ENCODE results near the gene RALGAPA1. TPM values are rescaled to one million over a fixed set of nuclear protein-coding genes. Genes with fewer than 3 reads are reported as not detected.

RALGAPA1 gene
- polyA plus RNA-seq, 1 of the 3 experiments (the other 2 are of a cell fraction) = 3.6 TPM

GRCh38 chr14:35742442-35742841 lies 66.7 kb downstream of the RALGAPA1 start:
- no peak overlapping the region for H3K27ac ChIP-seq (ENCODE audit: low read depth in 2 of 2, low read length in 1 of 2)
- no peak overlapping the region for H3K4me3 ChIP-seq (ENCODE audit: low read depth in 2 of 2, low read length in 1 of 2)
- H3K79me2 ChIP-seq (ENCODE audit: insufficient read depth) = no peaks in the 10 kb centered on the region
- H4K20me1 ChIP-seq (ENCODE audit: insufficient read depth) = no peaks in the 10 kb centered on the region
- no peaks in the 10 kb centered on the region for H3K27me3 ChIP-seq (ENCODE audit: insufficient read depth)
- H3K36me3 ChIP-seq (replicated peaks in 1 of 2; ENCODE audit: control insufficient read depth in 1 of 2, insufficient read depth in 2 of 2, low read length in 1 of 2) = peaks cover 11 to 40% of the 10 kb centered on the region in 2 experiments
- no peak overlapping the region for H3K4me2 ChIP-seq
- no peaks in the 10 kb centered on the region for H3K4me1 ChIP-seq (ENCODE audit: control insufficient read depth in 1 of 2, insufficient read depth in 2 of 2, low read depth in 1 of 2, low read length in 1 of 2)
- no peaks in the 10 kb centered on the region for H3F3A ChIP-seq (replicated peaks; ENCODE audit: insufficient read depth)
- H3K9ac ChIP-seq = no peak overlapping the region
- H3K9me3 ChIP-seq = no peaks in the 10 kb centered on the region
- TF ChIP-seq EZH2phosphoT487 (IDR thresholded peaks at IDR 0.05; ENCODE audit: borderline replicate concordance, low read depth) (no peak), FOXJ3 (CRISPR knock-in tag; IDR thresholded peaks at IDR 0.05) (no peak), POLR2AphosphoS5 (IDR thresholded peaks at IDR 0.05; ENCODE audit: low read depth, low read length) (no peak), IRF3 (IDR thresholded peaks at IDR 0.05; ENCODE audit: low read depth, low read length) (no peak), RXRA (IDR thresholded peaks at IDR 0.05; ENCODE audit: borderline replicate concordance, low read depth) (no peak), RFX5 (IDR thresholded peaks at IDR 0.05; ENCODE audit: low read length) (no peak), TEAD4 (IDR thresholded peaks at IDR 0.05; ENCODE audit: borderline replicate concordance, insufficient read depth) (no peak), GABPA (IDR thresholded peaks at IDR 0.05; ENCODE audit: low read depth) (no peak), ELF1 (IDR thresholded peaks at IDR 0.05) (no peak), SIN3A (IDR thresholded peaks at IDR 0.05; ENCODE audit: borderline replicate concordance, low read depth, low read length) (no peak), PBX3 (IDR thresholded peaks at IDR 0.05) (no peak), TAF1 (IDR thresholded peaks at IDR 0.05; ENCODE audit: borderline replicate concordance, low read depth, low read length) (no peak), GATA2 (CRISPR knock-in tag; IDR thresholded peaks at IDR 0.05) (no peak), FOSL2 (IDR thresholded peaks at IDR 0.05; ENCODE audit: borderline replicate concordance, low read depth) (no peak), MXI1 (IDR thresholded peaks at IDR 0.05; ENCODE audit: low read depth, low read length) (no peak)
- POLR2A ChIA-PET = no interaction called here
- 95% methylated on average over 1 of the region's 1 CpG for WGBS (ENCODE audit: low lambda C conversion rate)
- no peaks in the 10 kb centered on the region for H3K9me2 ChIP-seq
- no peak for DNase-seq
- CTCF ChIA-PET = interaction anchor here (0.7 kb wide), 1 partner anchor 11 kb away, joined by 3 read pairs; no protein-coding TSS in a partner anchor
- no peak overlapping the region for H2AFZ ChIP-seq (ENCODE audit: low read depth)

GRCh38 chr14:35742032-35742371 lies 67.1 kb downstream of the RALGAPA1 start:
- POLR2A ChIA-PET = no interaction called here

More at GRCh38 chr14:35742032-35742371, 67.1 kb downstream of the RALGAPA1 start:
- Histone ChIP-seq H3K36me3 (replicated peaks in 1 of 2; ENCODE audit: control insufficient read depth in 1 of 2, insufficient read depth in 2 of 2, low read length in 1 of 2) (peaks cover 9 to 40% of the 10 kb centered on the region in 2 experiments), H3F3A (replicated peaks; ENCODE audit: insufficient read depth) (no peaks in the 10 kb centered on the region), H3K4me3 (ENCODE audit: low read depth in 2 of 2, low read length in 1 of 2) (no peak overlapping the region), H3K79me2 (ENCODE audit: insufficient read depth) (no peaks in the 10 kb centered on the region), H3K9me2 (no peaks in the 10 kb centered on the region), H2AFZ (ENCODE audit: low read depth) (no peak overlapping the region), H3K9me3 (no peaks in the 10 kb centered on the region), H3K27ac (ENCODE audit: low read depth in 2 of 2, low read length in 1 of 2) (no peak overlapping the region), H3K27me3 (ENCODE audit: insufficient read depth) (no peaks in the 10 kb centered on the region), H3K4me1 (ENCODE audit: control insufficient read depth in 1 of 2, insufficient read depth in 2 of 2, low read depth in 1 of 2, low read length in 1 of 2) (no peaks in the 10 kb centered on the region), H3K9ac (no peak overlapping the region), H3K4me2 (no peak overlapping the region), H4K20me1 (ENCODE audit: insufficient read depth) (no peaks in the 10 kb centered on the region)
- no peak for TF ChIP-seq TEAD4 (IDR thresholded peaks at IDR 0.05; ENCODE audit: borderline replicate concordance, insufficient read depth)
- TF ChIP-seq RCOR1 (IDR thresholded peaks at IDR 0.05; ENCODE audit: low read length) = no peak
- TF ChIP-seq SMC3 (IDR thresholded peaks at IDR 0.05; ENCODE audit: low read depth, low read length) = no peak
- TF ChIP-seq CHD2 (IDR thresholded peaks at IDR 0.05; ENCODE audit: low read length, partially characterized antibody) = no peak
- no peak for TF ChIP-seq SIN3A (IDR thresholded peaks at IDR 0.05; ENCODE audit: borderline replicate concordance, low read depth, low read length)
- no peak for TF ChIP-seq FOXJ3 (CRISPR knock-in tag; IDR thresholded peaks at IDR 0.05)
- TF ChIP-seq NFIC (IDR thresholded peaks at IDR 0.05; ENCODE audit: borderline replicate concordance) = no peak
- TF ChIP-seq TCF12 (IDR thresholded peaks at IDR 0.05) = no peak
- no peak for TF ChIP-seq CTCF (IDR thresholded peaks at IDR 0.05)
- no peak for TF ChIP-seq FOSL2 (IDR thresholded peaks at IDR 0.05; ENCODE audit: borderline replicate concordance, low read depth)
- TF ChIP-seq YY1 (IDR thresholded peaks at IDR 0.05; ENCODE audit: low read depth) = no peak
- TF ChIP-seq EP300 (IDR thresholded peaks at IDR 0.05; ENCODE audit: borderline replicate concordance in 1 of 2, low read depth in 1 of 2, low read length in 1 of 2) = no peak
- TF ChIP-seq FOXM1 (IDR thresholded peaks at IDR 0.05; ENCODE audit: low read depth) = no peak
- TF ChIP-seq ELF1 (IDR thresholded peaks at IDR 0.05) = no peak
- no peak for TF ChIP-seq JUND (IDR thresholded peaks at IDR 0.05)
- no peak for TF ChIP-seq MEF2A (IDR thresholded peaks at IDR 0.05; ENCODE audit: borderline replicate concordance, low read depth)
- no peak for TF ChIP-seq RAD21 (IDR thresholded peaks at IDR 0.05; ENCODE audit: low read length)
- no peak for TF ChIP-seq MXI1 (IDR thresholded peaks at IDR 0.05; ENCODE audit: low read depth, low read length)
- no peak for TF ChIP-seq POLR2AphosphoS5 (IDR thresholded peaks at IDR 0.05; ENCODE audit: low read depth, low read length)
- CTCF ChIA-PET = interaction anchor here (0.7 kb wide), 1 partner anchor 11 kb away, joined by 3 read pairs; no protein-coding TSS in a partner anchor
- 88% methylated on average over 1 of the region's 1 CpG for WGBS (ENCODE audit: low lambda C conversion rate)
- no peak for DNase-seq
